PC-3 (cell line): ENCODE measurements around the gene PLCB4. TPM values are rescaled to one million over a fixed set of nuclear protein-coding genes. Genes with fewer than 3 reads are reported as not detected.

ENCODE experiments used
- ATAC-seq: fragments of 200-7000 bp; cut with Tn5 transposase; 2 replicates; pipeline ENCODE4 v1.9.1; 2020; ENCODE audit warnings: mild to moderate bottlenecking, moderate library complexity
- BruUV-seq: library from RNA; stranded (reverse); fragments of 400-500 nt; replicated peaks from 2 replicates; lab custom pipeline; 2021; lab: Mats Ljungman, UMichigan
- CTCF ChIA-PET: fragments of 300-600 bp; sonication (Branson Sonifier 250); formaldehyde crosslinking; loops from one replicate; lab custom pipeline; 2022; ENCODE audit warnings: antibody characterized with exemption; lab: Charles Lee
- POLR2A ChIA-PET: fragments of 300-600 bp; sonication (Branson Sonifier 250); formaldehyde crosslinking; loops from one replicate; lab custom pipeline; 2022; ENCODE audit warnings: antibody characterized with exemption; ENCODE audit not compliant: unreplicated experiment; lab: Charles Lee
- DNase-seq: peaks from one replicate; pipeline ENCODE4 v3.0.0-alpha.2; 2015
- H2AFZ ChIP-seq: fragments of 300-600 bp; sonication (generic); 2 replicates; pipeline ENCODE4 v1.6.0; 2016; ENCODE audit warnings: antibody characterized with exemption, low read length
- H3F3A ChIP-seq: fragments of 300-600 bp; sonication (generic); one replicate; pipeline ENCODE4 v1.6.0; 2017; ENCODE audit warnings: antibody characterized with exemption, low read length, control low read depth, mild to moderate bottlenecking; ENCODE audit not compliant: unreplicated experiment
- H3K27ac ChIP-seq: fragments of 300-600 bp; sonication (generic); 2 replicates; pipeline ENCODE4 v1.5.1; 2016; ENCODE audit warnings: mild to moderate bottlenecking, low read length
- H3K27me3 ChIP-seq: fragments of 300-600 bp; sonication (generic); 2 replicates; pipeline ENCODE4 v1.6.1; 2016; ENCODE audit warnings: low read length, mixed read lengths
- H3K36me3 ChIP-seq: fragments of 300-600 bp; sonication (generic); 2 replicates; pipeline ENCODE4 v1.6.1; 2016; ENCODE audit warnings: low read depth, mixed run types, low read length, mixed read lengths
- H3K4me1 ChIP-seq: fragments of 300-600 bp; sonication (generic); 2 replicates; pipeline ENCODE4 v1.5.1; 2016; ENCODE audit warnings: low read length; ENCODE audit not compliant: insufficient read depth
- H3K4me2 ChIP-seq: fragments of 300-600 bp; sonication (generic); 2 replicates; pipeline ENCODE4 v1.6.0; 2016; ENCODE audit warnings: low read length
- H3K4me3 ChIP-seq: fragments of 300-600 bp; sonication (generic); 2 replicates; pipeline ENCODE4 v1.5.1; 2016; ENCODE audit warnings: mild to moderate bottlenecking, low read length, mixed read lengths
- H3K79me2 ChIP-seq: fragments of 300-600 bp; sonication (generic); 2 replicates; pipeline ENCODE4 v1.6.1; 2017; ENCODE audit warnings: low read length, mixed read lengths
- H3K9ac ChIP-seq: fragments of 300-600 bp; sonication (generic); 2 replicates; pipeline ENCODE4 v1.6.0; 2016; ENCODE audit warnings: mild to moderate bottlenecking, low read length
- H3K9me2 ChIP-seq: fragments of 300-600 bp; sonication (generic); replicated peaks from 2 replicates; pipeline ENCODE4 v1.6.1; 2016; ENCODE audit warnings: mixed run types, low read length, mixed read lengths
- H3K9me3 ChIP-seq: fragments of 300-600 bp; sonication (generic); 2 replicates; pipeline ENCODE4 v1.6.1; 2016; ENCODE audit warnings: low read length, mixed read lengths
- H4K20me1 ChIP-seq: fragments of 300-600 bp; sonication (generic); 2 replicates; pipeline ENCODE4 v1.6.1; 2016; ENCODE audit warnings: low read length, mixed read lengths
- CTCF ChIP-seq: fragments of 300-600 bp; sonication (generic); conservative IDR thresholded peaks from 2 replicates; pipeline ENCODE4 v1.5.1; 2017; ENCODE audit warnings: antibody characterized with exemption, low read depth, mild to moderate bottlenecking, low read length
- EZH2 ChIP-seq: fragments of 300-600 bp; sonication (generic); IDR thresholded peaks from one replicate; pipeline ENCODE4 v1.6.1; 2017; ENCODE audit warnings: antibody characterized with exemption, mild to moderate bottlenecking, low read length; ENCODE audit not compliant: unreplicated experiment
- EZH2phosphoT487 ChIP-seq: fragments of 300-600 bp; sonication (generic); IDR thresholded peaks from 2 replicates; pipeline ENCODE4 v1.6.1; 2018; ENCODE audit warnings: mild to moderate bottlenecking, antibody characterized with exemption, low read length, borderline replicate concordance
- intact Hi-C: fragments of 100-400 bp; cut with micrococcal nuclease; formaldehyde crosslinking; loops from 2 replicates; pipeline ENCODE4 v1.9.0; 2023
- total RNA-seq: library from RNA; depleted of rRNA; stranded (reverse); fragments of >200 nt; gene quantifications from 2 replicates; pipeline ENCODE4 v1.2.3, GENCODE V29; 2014

Gene PLCB4
- total RNA-seq, 1 experiment from 2014 or later: 25.4 TPM

- BruUV-seq: no TSS peak
- ATAC-seq (no peak), DNase-seq (no peak)
- intact Hi-C loops: no loop called here
- Histone ChIP-seq H3K27me3 (no peaks in the 10 kb centered on the region), H3K27ac (no peak overlapping the region), H3K9me3 (no peaks in the 10 kb centered on the region), H3K9ac (no peak overlapping the region), H3K79me2 (no peaks in the 10 kb centered on the region), H3K4me2 (peak overlapping the region; percentile 25), H4K20me1 (no peaks in the 10 kb centered on the region), H3K4me1 (peaks cover 16% of the 10 kb centered on the region), H3K36me3 (no peaks in the 10 kb centered on the region), H3K4me3 (no peak overlapping the region), H2AFZ (no peak overlapping the region), H3F3A (no peaks in the 10 kb centered on the region), H3K9me2 (no peaks in the 10 kb centered on the region)
- CTCF ChIA-PET: no interaction called here
- POLR2A ChIA-PET: interaction anchor here (0.6 kb wide), 1 partner anchor 312 kb away, joined by 3 read pairs; no protein-coding TSS in a partner anchor
- no peak for TF ChIP-seq CTCF
- no peak for TF ChIP-seq EZH2
- TF ChIP-seq EZH2phosphoT487: no peak
Measured at GRCh38 chr20:9179867-9180266, 111.0 kb downstream of the PLCB4 start.

- no peak overlapping the region for H3K4me3 ChIP-seq
- intact Hi-C loops: no loop called here
- ChIA-PET CTCF (no interaction called here), POLR2A (no interaction called here)
- TF ChIP-seq EZH2 (no peak), EZH2phosphoT487 (no peak), CTCF (no peak)
- H3K9me2 ChIP-seq: no peaks in the 10 kb centered on the region
- ATAC-seq: no peak
- H3K79me2 ChIP-seq: no peaks in the 10 kb centered on the region
- no peaks in the 10 kb centered on the region for H4K20me1 ChIP-seq
- no peaks in the 10 kb centered on the region for H3K36me3 ChIP-seq
- no peaks in the 10 kb centered on the region for H3K9me3 ChIP-seq
- H3K27me3 ChIP-seq: no peaks in the 10 kb centered on the region
- no TSS peak for BruUV-seq
- H2AFZ ChIP-seq: no peak overlapping the region
- H3F3A ChIP-seq: no peaks in the 10 kb centered on the region
- no peak overlapping the region for H3K27ac ChIP-seq
- no peak overlapping the region for H3K4me2 ChIP-seq
- no peak overlapping the region for H3K9ac ChIP-seq
- DNase-seq: no peak
- peaks cover 24% of the 10 kb centered on the region for H3K4me1 ChIP-seq
Measured at GRCh38 chr20:9180481-9181257, 111.8 kb downstream of the PLCB4 start.

- H4K20me1 ChIP-seq: no peaks in the 10 kb centered on the region
- no peaks in the 10 kb centered on the region for H3K36me3 ChIP-seq
- DNase-seq (peak; percentile 52), ATAC-seq (peak; percentile 83)
- H3K4me2 ChIP-seq: peak overlapping the region; percentile 23; the same call in 1 of the 2 replicates
- H3K9me3 ChIP-seq: no peaks in the 10 kb centered on the region
- H3K4me1 ChIP-seq: peaks cover 16% of the 10 kb centered on the region
- no peak overlapping the region for H3K9ac ChIP-seq
- TF ChIP-seq EZH2phosphoT487 (no peak), EZH2 (no peak), CTCF (no peak)
- H3K9me2 ChIP-seq: no peaks in the 10 kb centered on the region
- peak overlapping the region; percentile 7; the same call in 1 of the 2 replicates for H2AFZ ChIP-seq
- intact Hi-C loops: no loop called here
- no peaks in the 10 kb centered on the region for H3F3A ChIP-seq
- peaks cover 10% of the 10 kb centered on the region; the same call in 1 of the 2 replicates for H3K79me2 ChIP-seq
- no peaks in the 10 kb centered on the region for H3K27me3 ChIP-seq
- ChIA-PET POLR2A (interaction anchor here (0.6 kb wide), 1 partner anchor 35 kb away, joined by 3 read pairs; no protein-coding TSS in a partner anchor), CTCF (no interaction called here)
- H3K4me3 ChIP-seq: no peak overlapping the region
- no TSS peak for BruUV-seq
- peak overlapping the region; percentile 45 for H3K27ac ChIP-seq
Measured at GRCh38 chr20:9185511-9185910, 116.6 kb downstream of the PLCB4 start.
